Mesendoderm (in vitro differentiated cells): ENCODE data around the gene DNAJC4.

Source experiments
- DNase-seq: peaks from one replicate; pipeline ENCODE4 v3.0.0; 2013
- H2AK5ac ChIP-seq: 2 replicates; pipeline ENCODE4 v1.6.1; 2013; ENCODE audit warnings: low read length, inconsistent platforms
- H2BK120ac ChIP-seq: 2 replicates; pipeline ENCODE4 v1.6.1; 2013; ENCODE audit warnings: low read depth, mild to moderate bottlenecking, low read length, moderate library complexity, mixed read lengths
- H2BK15ac ChIP-seq: replicated peaks from 2 replicates; pipeline ENCODE4 v1.6.1; 2013; ENCODE audit warnings: low read depth, mild to moderate bottlenecking, moderate library complexity
- H2BK5ac ChIP-seq: 2 replicates; pipeline ENCODE4 v1.6.1; 2013; ENCODE audit warnings: low read length, inconsistent platforms
- H3K18ac ChIP-seq: 2 replicates; pipeline ENCODE4 v1.6.1; 2013; ENCODE audit warnings: mild to moderate bottlenecking, low read length, mixed read lengths
- H3K23ac ChIP-seq: one replicate; pipeline ENCODE4 v1.6.1; 2013; ENCODE audit warnings: low read length
- H3K27ac ChIP-seq: 2 replicates; pipeline ENCODE4 v1.5.1; 2013; ENCODE audit warnings: low read depth, mild to moderate bottlenecking, inconsistent platforms, low read length, moderate library complexity
- H3K27me3 ChIP-seq: 2 replicates; pipeline ENCODE4 v1.6.1; 2013; ENCODE audit warnings: low read length, control low read depth, mild to moderate bottlenecking, inconsistent platforms; ENCODE audit not compliant: insufficient read depth, poor library complexity
- H3K36me3 ChIP-seq: 2 replicates; pipeline ENCODE4 v1.6.1; 2013; ENCODE audit warnings: low read length, inconsistent platforms; ENCODE audit not compliant: control insufficient read depth, insufficient read depth
- H3K4ac ChIP-seq: one replicate; pipeline ENCODE4 v1.6.1; 2013; ENCODE audit warnings: low read depth, mild to moderate bottlenecking, low read length, moderate library complexity
- H3K4me1 ChIP-seq: 2 replicates; pipeline ENCODE4 v1.6.1; 2013; ENCODE audit warnings: low read depth, low read length, inconsistent platforms; ENCODE audit not compliant: control insufficient read depth
- H3K4me2 ChIP-seq: 2 replicates; pipeline ENCODE4 v1.6.1; 2013; ENCODE audit warnings: low read length
- H3K4me3 ChIP-seq: 2 replicates; pipeline ENCODE4 v1.5.1; 2013; ENCODE audit warnings: mild to moderate bottlenecking, low read length
- H3K56ac ChIP-seq: one replicate; pipeline ENCODE4 v1.6.1; 2013; ENCODE audit warnings: low read length
- H3K79me1 ChIP-seq: 2 replicates; pipeline ENCODE4 v1.6.1; 2013; ENCODE audit warnings: low read length, inconsistent platforms
- H3K79me2 ChIP-seq: 2 replicates; pipeline ENCODE4 v1.6.1; 2013; ENCODE audit warnings: mild to moderate bottlenecking, low read length; ENCODE audit not compliant: control insufficient read depth, insufficient read depth
- H3K9ac ChIP-seq: 2 replicates; pipeline ENCODE4 v1.6.1; 2013; ENCODE audit warnings: low read length, inconsistent platforms
- H4K5ac ChIP-seq: one replicate; pipeline ENCODE4 v1.6.1; 2013; ENCODE audit warnings: low read length
- H4K8ac ChIP-seq: one replicate; pipeline ENCODE4 v1.6.1; 2013; ENCODE audit warnings: low read depth, mild to moderate bottlenecking, control low read depth, low read length, moderate library complexity
- WGBS: extraction: QIAGEN DNeasy Blood & Tissue Kit; methylation state at CpG from one replicate; pipeline ENCODE4 v1.1.7; 2013; ENCODE audit warnings: low lambda C conversion rate, missing lambda C conversion rate; ENCODE audit not compliant: insufficient coverage; ENCODE audit errors: extremely low coverage; 5-methylcytosine and 5-hydroxymethylcytosine counted together

Gene DNAJC4

GRCh38 chr11:64238076-64238475 is 7.7 kb downstream of the DNAJC4 start:
- H3K36me3 ChIP-seq: no peaks in the 10 kb centered on the region
- H2BK5ac ChIP-seq: no peak overlapping the region
- H3K18ac ChIP-seq: no peak overlapping the region
- H3K4me2 ChIP-seq: no peak overlapping the region
- no peak overlapping the region for H3K4ac ChIP-seq
- peaks cover 4% of the 10 kb centered on the region for H3K79me1 ChIP-seq
- H2AK5ac ChIP-seq: no peak overlapping the region
- no peak overlapping the region for H3K4me3 ChIP-seq
- no peak overlapping the region for H3K23ac ChIP-seq
- WGBS: no CpG with 5 or more reads among the region's 9 CpGs
- H3K56ac ChIP-seq: no peak overlapping the region
- DNase-seq: no peak
- H3K9ac ChIP-seq: no peak overlapping the region
- H2BK120ac ChIP-seq: no peak overlapping the region
- no peak overlapping the region for H2BK15ac ChIP-seq
- peaks cover 4% of the 10 kb centered on the region for H3K79me2 ChIP-seq
- H3K27me3 ChIP-seq: no peaks in the 10 kb centered on the region
- H3K27ac ChIP-seq: no peak overlapping the region
- H4K8ac ChIP-seq: no peak overlapping the region
- H4K5ac ChIP-seq: no peak overlapping the region
- peaks cover 8% of the 10 kb centered on the region for H3K4me1 ChIP-seq

- H3K4ac ChIP-seq: no peak overlapping the region
- peaks cover 1% of the 10 kb centered on the region for H3K36me3 ChIP-seq
- H3K4me2 ChIP-seq: no peak overlapping the region
- no peak overlapping the region for H3K18ac ChIP-seq
- no peak overlapping the region for H2BK120ac ChIP-seq
- no peak overlapping the region for H2BK15ac ChIP-seq
- no peak for DNase-seq
- no CpG with 5 or more reads among the region's 5 CpGs for WGBS
- H3K56ac ChIP-seq: no peak overlapping the region
- peaks cover 7% of the 10 kb centered on the region for H3K79me2 ChIP-seq
- no peak overlapping the region for H3K4me3 ChIP-seq
- H3K27me3 ChIP-seq: no peaks in the 10 kb centered on the region
- H4K8ac ChIP-seq: no peak overlapping the region
- H4K5ac ChIP-seq: no peak overlapping the region
- H3K27ac ChIP-seq: no peak overlapping the region
- no peak overlapping the region for H3K9ac ChIP-seq
- no peak overlapping the region for H2AK5ac ChIP-seq
- H2BK5ac ChIP-seq: no peak overlapping the region
- peaks cover 6% of the 10 kb centered on the region for H3K4me1 ChIP-seq
- H3K79me1 ChIP-seq: peaks cover 7% of the 10 kb centered on the region
- no peak overlapping the region for H3K23ac ChIP-seq
Observed at GRCh38 chr11:64238999-64239398, 8.7 kb downstream of the DNAJC4 start.

DNA sequence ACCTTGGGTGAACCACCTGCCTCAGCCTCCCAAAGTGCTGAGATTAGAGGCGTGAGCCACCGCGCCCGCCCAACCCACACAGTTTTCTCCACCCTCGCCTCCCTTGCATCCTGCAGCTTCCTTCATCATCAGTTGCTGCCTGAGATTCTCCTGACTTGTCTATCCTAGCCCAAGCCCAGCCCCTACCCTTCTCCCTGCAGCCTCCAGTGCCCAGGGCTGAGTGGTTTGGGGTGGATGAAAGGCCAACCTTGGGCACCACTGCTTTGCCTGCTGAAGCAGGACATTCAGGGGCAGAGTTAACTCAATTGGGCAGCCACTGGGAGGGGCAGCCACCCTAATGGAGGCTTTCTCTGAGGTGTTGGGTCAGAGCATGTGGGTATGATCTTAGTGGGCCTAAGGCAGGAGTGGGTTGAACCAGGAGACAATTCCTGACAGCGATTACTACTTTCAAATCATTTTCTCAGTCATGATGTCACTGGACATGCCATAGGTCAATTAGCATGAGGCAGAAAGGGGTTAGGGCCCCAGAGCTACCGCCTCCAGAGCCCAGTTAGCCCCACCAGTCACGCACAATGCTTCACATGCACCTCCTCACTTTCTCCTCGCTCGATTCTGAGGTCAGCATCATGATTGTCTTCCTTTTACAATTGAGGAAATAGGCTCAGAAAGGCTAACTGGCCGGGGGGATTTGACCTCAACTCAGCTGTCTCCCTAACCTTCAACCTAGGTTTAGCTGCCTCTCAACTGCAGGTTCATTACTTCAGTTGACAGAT is 9.5 kb downstream of the DNAJC4 start:
- Histone ChIP-seq H3K79me2 (peaks cover 8% of the 10 kb centered on the region), H4K8ac (no peak overlapping the region), H2AK5ac (peak overlapping the region; percentile 90), H2BK120ac (no peak overlapping the region), H3K4me2 (peak overlapping the region; percentile 83), H3K27me3 (no peaks in the 10 kb centered on the region), H3K56ac (peak overlapping the region; percentile 97), H3K18ac (no peak overlapping the region), H2BK15ac (no peak overlapping the region), H3K4me3 (no peak overlapping the region), H3K23ac (no peak overlapping the region), H4K5ac (no peak overlapping the region), H2BK5ac (no peak overlapping the region), H3K79me1 (peaks cover 7% of the 10 kb centered on the region), H3K4ac (no peak overlapping the region), H3K27ac (no peak overlapping the region), H3K36me3 (peaks cover 1% of the 10 kb centered on the region), H3K9ac (peak overlapping the region; percentile 96), H3K4me1 (peaks cover 6% of the 10 kb centered on the region)
- no CpG with 5 or more reads among the region's 11 CpGs for WGBS
- DNase-seq: no peak

DNA sequence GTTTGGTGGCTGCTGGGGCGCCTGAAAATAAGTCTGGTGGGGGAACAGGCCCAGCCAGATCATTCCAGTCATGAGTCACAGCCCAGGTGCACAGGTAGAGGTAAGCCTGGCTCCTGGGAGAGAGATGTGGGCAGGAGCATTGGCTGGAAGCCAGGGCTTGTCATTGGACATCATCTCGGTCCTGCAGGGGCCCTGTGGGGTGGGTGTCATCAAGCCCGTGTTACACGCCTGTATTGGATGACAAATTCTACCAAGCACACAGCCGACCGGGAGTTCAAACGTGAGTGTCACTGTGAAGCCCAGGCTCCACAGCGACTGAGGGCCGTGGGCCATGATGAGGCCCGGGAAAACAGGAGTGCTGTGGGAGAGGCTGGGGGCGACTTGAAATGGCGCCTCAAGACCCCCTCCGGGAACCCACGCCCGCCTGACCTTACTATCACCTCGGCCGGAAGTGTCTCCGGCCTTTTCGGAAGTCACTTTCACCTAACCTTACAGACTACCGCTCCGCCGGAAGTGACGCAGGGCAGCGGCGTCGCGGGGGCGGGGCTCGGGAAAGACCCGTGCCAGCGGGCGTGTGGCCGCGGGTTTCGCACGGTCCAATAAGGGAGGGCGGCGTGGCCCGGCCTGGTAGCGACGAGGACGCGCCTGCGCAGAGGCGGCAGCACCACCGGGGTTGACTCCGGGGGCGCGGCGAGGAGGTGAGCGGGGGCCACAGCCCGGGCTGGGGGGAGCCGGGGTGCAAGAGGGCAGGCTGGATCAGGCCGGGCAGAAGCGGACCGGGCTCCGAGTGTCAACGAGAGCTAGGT is 10.3 kb downstream of the DNAJC4 start, which contains the start of gene FKBP2:
Gene FKBP2 (plus strand): TSS at position 661 of the 806 bp plus-strand sequence. CDS start 1,293 bp downstream, outside the sequence.
- peak within 1 kb of the TSS; percentile 95 for H2BK5ac ChIP-seq
- peak within 1 kb of the TSS; percentile 83 for H3K4me2 ChIP-seq
- H3K79me2 ChIP-seq: peaks cover 16% of the 10 kb centered on the region
- peak within 1 kb of the TSS; percentile 87 for H4K5ac ChIP-seq
- peak within 1 kb of the TSS; percentile 89 for H3K23ac ChIP-seq
- peaks cover 7% of the 10 kb centered on the region for H3K79me1 ChIP-seq
- H2AK5ac ChIP-seq: peak within 1 kb of the TSS; percentile 90
- peak; percentile 98 for DNase-seq
- WGBS: no CpG with 5 or more reads among the region's 58 CpGs
- peak within 1 kb of the TSS; percentile 97 for H3K56ac ChIP-seq
- H3K27me3 ChIP-seq: no peaks in the 10 kb centered on the region
- H3K4ac ChIP-seq: peak within 1 kb of the TSS; percentile 94
- peak within 1 kb of the TSS; percentile 6 for H2BK120ac ChIP-seq
- H3K36me3 ChIP-seq: peaks cover 1% of the 10 kb centered on the region
- H3K4me3 ChIP-seq: peak within 1 kb of the TSS; percentile 88
- peak within 1 kb of the TSS; percentile 83 for H4K8ac ChIP-seq
- H3K9ac ChIP-seq: peak within 1 kb of the TSS; percentile 96
- peak within 1 kb of the TSS; percentile 95 for H3K27ac ChIP-seq
- peaks cover 6% of the 10 kb centered on the region for H3K4me1 ChIP-seq
- no peak within 1 kb of the TSS for H2BK15ac ChIP-seq
- peak within 1 kb of the TSS; percentile 93 for H3K18ac ChIP-seq

DNA sequence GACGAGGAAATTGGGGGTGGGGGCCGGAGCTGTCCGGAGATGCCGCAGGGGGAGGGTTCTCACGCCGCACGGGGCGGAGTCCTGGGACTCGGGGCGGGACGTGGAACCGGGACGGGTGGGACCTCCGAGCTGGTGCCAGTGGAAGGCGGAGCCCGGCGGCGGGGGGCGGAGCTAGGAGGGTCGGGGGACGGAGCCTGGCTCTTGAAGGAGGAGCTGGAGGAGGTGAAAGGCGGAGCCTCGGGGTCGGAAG is 10.8 kb downstream of the DNAJC4 start:
- no peak overlapping the region for H2AK5ac ChIP-seq
- peak overlapping the region; percentile 90 for H3K4ac ChIP-seq
- H3K23ac ChIP-seq: no peak overlapping the region
- H3K27ac ChIP-seq: peak overlapping the region; percentile 95
- peak overlapping the region; percentile 36 for H3K4me2 ChIP-seq
- H3K9ac ChIP-seq: peak overlapping the region; percentile 93
- H2BK15ac ChIP-seq: no peak overlapping the region
- peaks cover 6% of the 10 kb centered on the region for H3K4me1 ChIP-seq
- H3K36me3 ChIP-seq: peaks cover 1% of the 10 kb centered on the region
- peaks cover 7% of the 10 kb centered on the region for H3K79me1 ChIP-seq
- peak overlapping the region; percentile 75 for H3K18ac ChIP-seq
- DNase-seq: no peak
- H4K5ac ChIP-seq: no peak overlapping the region
- H2BK120ac ChIP-seq: no peak overlapping the region
- H2BK5ac ChIP-seq: peak overlapping the region; percentile 67
- peaks cover 21% of the 10 kb centered on the region for H3K79me2 ChIP-seq
- H3K56ac ChIP-seq: peak overlapping the region; percentile 94
- no peaks in the 10 kb centered on the region for H3K27me3 ChIP-seq
- H3K4me3 ChIP-seq: peak overlapping the region; percentile 76
- WGBS: no CpG with 5 or more reads among the region's 24 CpGs
- peak overlapping the region; percentile 83 for H4K8ac ChIP-seq
